K562 (cell line): ENCODE data around the gene ARMC7. TPM values are rescaled to one million over a fixed set of nuclear protein-coding genes. Genes with fewer than 3 reads are reported as not detected.
A peak's percentile ranks its signal among the peaks of the same experiment; 100 is the strongest.

Experiments
- ATAC-seq: fragments of 200-7000 bp; cut with Tn5 transposase; 3 replicates; pipeline ENCODE4 v1.9.1; 2020; ENCODE audit warnings: moderate library complexity
- BruUV-seq: library from RNA; stranded (reverse); fragments of 400-500 nt; replicated peaks from 2 replicates; lab custom pipeline; 2021; lab: Mats Ljungman, UMichigan
- CTCF ChIA-PET: fragments of 300-600 bp; formaldehyde crosslinking; extraction: SDS; loops from one replicate; lab custom pipeline; 2021; ENCODE audit warnings: low intra/inter-chr PET ratio; lab: Yijun Ruan, JAX
- POLR2A ChIA-PET: fragments of 300-600, 350-650 bp; sonication (Branson Sonifier 250); formaldehyde crosslinking; extraction: SDS; loops from one replicate; lab custom pipeline; 2021; ENCODE audit warnings: antibody characterized with exemption, inconsistent platforms; lab: Yijun Ruan, JAX
- DNase-seq, 4 experiments: peaks; one replicate each; pipeline versions ENCODE4 v3.0.0 to v3.0.0-alpha.2; 2011 to 2018; ENCODE audit warnings: low spot score in 3 of 4, mixed read lengths in 3 of 4; ENCODE audit errors: extremely low read depth in 1 of 4
- FAIRE-seq: peaks from 2 replicates; lab custom pipeline; 2011; peaks lifted over from hg19 to GRCh38; lab: Jason Lieb, UNC
- H2AFZ ChIP-seq: 2 replicates; pipeline ENCODE4 v1.6.0; 2011; ENCODE audit warnings: low read depth, low read length, control low read depth, inconsistent platforms
- H3K27ac ChIP-seq: fragments of 200-600 bp; 3 replicates; pipeline ENCODE4 v1.8.0; 2011; ENCODE audit warnings: low read depth, mild to moderate bottlenecking, control low read depth, inconsistent platforms, low read length, moderate library complexity, mixed read lengths; ENCODE audit errors: extremely low read depth
- H3K27me3 ChIP-seq, 2 experiments: fragments of 300-600 bp in 1 of 2; 2 replicates in 1 of 2; 3 replicates in 1 of 2; pipeline versions ENCODE4 v1.6.0 to v1.8.0; 2011; ENCODE audit warnings: inconsistent platforms in 2 of 2, low read length in 2 of 2, mild to moderate bottlenecking in 1 of 2, mixed read lengths in 1 of 2, moderate library complexity in 1 of 2; ENCODE audit not compliant: control insufficient read depth in 2 of 2, insufficient read depth in 2 of 2
- H3K36me3 ChIP-seq: fragments of 300-600 bp; 3 replicates; pipeline ENCODE4 v1.8.0; 2011; ENCODE audit warnings: mild to moderate bottlenecking, low read length, inconsistent platforms; ENCODE audit not compliant: control insufficient read depth, insufficient read depth
- H3K4me1 ChIP-seq, 2 experiments: fragments of 200-600 bp in 1 of 2; replicated peaks in 1 of 2; 2 replicates in 1 of 2; 3 replicates in 1 of 2; pipeline versions ENCODE4 v1.5.1 to v1.8.0; 2011; ENCODE audit warnings: inconsistent platforms in 2 of 2, low read length in 2 of 2, mild to moderate bottlenecking in 1 of 2, mixed read lengths in 1 of 2, moderate library complexity in 1 of 2; ENCODE audit not compliant: control insufficient read depth in 2 of 2, insufficient read depth in 2 of 2
- H3K4me2 ChIP-seq: 2 replicates; pipeline ENCODE4 v1.6.1; 2011; ENCODE audit warnings: low read length, control low read depth, inconsistent platforms, mixed read lengths; ENCODE audit not compliant: insufficient read depth
- H3K4me3 ChIP-seq: fragments of 200-600 bp; sonication (generic), shearing (Covaris generic); 2 replicates; pipeline ENCODE4 v1.5.1; 2016; ENCODE audit warnings: control low read depth, inconsistent platforms
- H3K79me2 ChIP-seq: fragments of 200-600 bp; 3 replicates; pipeline ENCODE4 v1.8.0; 2011; ENCODE audit warnings: low read length, inconsistent platforms; ENCODE audit not compliant: control insufficient read depth, insufficient read depth
- H3K9ac ChIP-seq, 2 experiments: 2 replicates each; pipeline versions ENCODE4 v1.6.0 to v1.6.1; 2011; ENCODE audit warnings: low read depth in 2 of 2, low read length in 2 of 2, control low read depth in 1 of 2, inconsistent platforms in 1 of 2, mild to moderate bottlenecking in 1 of 2, mixed read lengths in 1 of 2; ENCODE audit not compliant: insufficient read depth in 1 of 2
- H3K9me1 ChIP-seq: one replicate; pipeline ENCODE4 v1.6.0; 2011; ENCODE audit warnings: inconsistent platforms, mild to moderate bottlenecking, low read length, moderate library complexity; ENCODE audit not compliant: control insufficient read depth, insufficient read depth
- H3K9me3 ChIP-seq: replicated peaks from 2 replicates; pipeline ENCODE4 v1.5.1; 2011; ENCODE audit warnings: low read depth, low read length, inconsistent platforms; ENCODE audit not compliant: control insufficient read depth, insufficient read depth
- H4K20me1 ChIP-seq: replicated peaks from 2 replicates; pipeline ENCODE4 v1.6.1; 2011; ENCODE audit warnings: low read length, inconsistent platforms, mixed read lengths; ENCODE audit not compliant: control insufficient read depth, insufficient read depth
- GABPA ChIP-seq: fragments of 200-800 bp; sonication (Bioruptor generic); conservative IDR thresholded peaks from 2 replicates; pipeline ENCODE4 v1.6.1; 2016; ENCODE audit warnings: low read depth, missing genetic modification characterization, missing compliant biosample characterization
- NFYB ChIP-seq: IDR thresholded peaks from 2 replicates; pipeline ENCODE4 v1.6.1; 2011; ENCODE audit warnings: mild to moderate bottlenecking, moderate library complexity; ENCODE audit not compliant: insufficient read length; ENCODE audit errors: extremely low read depth
- NR2C2 ChIP-seq, 2 experiments: fragments of 200-800 bp in 1 of 2; sonication (Bioruptor generic) in 1 of 2; sonication (generic) in 1 of 2; formaldehyde crosslinking in 1 of 2; IDR thresholded peaks; 2 replicates each; pipeline versions ENCODE4 v1.6.1 to v1.8.0; 2016 to 2022; ENCODE audit warnings: mild to moderate bottlenecking in 1 of 2, missing compliant biosample characterization in 1 of 2, missing genetic modification characterization in 1 of 2, missing genetic modification reagents in 1 of 2
- ZNF121 ChIP-seq: sonication (generic); formaldehyde crosslinking; conservative IDR thresholded peaks from 2 replicates; pipeline ENCODE4 v1.8.0; 2022; ENCODE audit warnings: missing genetic modification reagents
- WGBS: fragments of 100-300 bp; shearing (Covaris generic); methylation state at CpG from one replicate; pipeline ENCODE4 v1.1.6; 2016; ENCODE audit warnings: low coverage, mixed read lengths; ENCODE audit not compliant: insufficient coverage; ENCODE audit errors: missing lambda C conversion rate; 5-methylcytosine and 5-hydroxymethylcytosine counted together
- in situ Hi-C: fragments of 300-500 bp; cut with MboI; formaldehyde crosslinking; loops from 4 replicates; pipeline ENCODE4 v1.15.0; 2018; ENCODE audit warnings: inconsistent platforms, mixed read lengths
- intact Hi-C: fragments of 100-400 bp; cut with micrococcal nuclease; formaldehyde crosslinking; loops from 2 replicates; pipeline ENCODE4 v1.14.2; 2022
- polyA plus RNA-seq, 8 experiments: library from polyadenylated mRNA; depleted of rRNA in 4 of 8; stranded (reverse) in 5 of 8; unstranded in 3 of 8; fragments of >200 nt; fragmentation: Nextera tagmentation in 2 of 8; fragmentation: Illumina TruSeq in 1 of 8; extraction: Ambion mirVana in 2 of 8; extraction: Trizol in 1 of 8; gene quantifications; 2 replicates each; pipeline versions ENCODE4 v1.2.1 to v1.2.3, GENCODE V29; 2011 to 2014; ENCODE audit warnings: inconsistent platforms in 1 of 8, missing spikeins in 1 of 8
- total RNA-seq, 7 experiments: library from RNA; depleted of rRNA in 6 of 7; stranded (reverse); fragments of >200 nt in 6 of 7; fragmentation: Illumina TruSeq in 2 of 7; extraction: Trizol in 2 of 7; gene quantifications; 2 replicates each; pipeline versions ENCODE4 v1.2.1 to v1.2.3, GENCODE V29; 2011 to 2021; ENCODE audit warnings: low replicate concordance in 1 of 7
- TF ChIP-seq, protein P1 (sequence below): fragments of 450-650 bp; conservative IDR thresholded peaks from 2 replicates; pipeline ENCODE4 v1.6.1; 2016; ENCODE audit warnings: missing genetic modification characterization, low read depth, mild to moderate bottlenecking, control low read depth, missing compliant biosample characterization
- TF ChIP-seq, protein P2 (sequence below): sonication (generic); formaldehyde crosslinking; IDR thresholded peaks from 2 replicates; pipeline ENCODE4 v1.8.0; 2022; ENCODE audit warnings: mild to moderate bottlenecking, missing genetic modification reagents
- TF ChIP-seq, protein P3 (sequence below): sonication (generic); formaldehyde crosslinking; IDR thresholded peaks from 2 replicates; pipeline ENCODE4 v1.5.0; 2020; ENCODE audit warnings: missing genetic modification reagents

Gene ARMC7
- total and polyA plus RNA-seq, 9 of the 15 experiments (the other 6 are each of a cell fraction or from before 2014, with no cell fraction given), result 1.4 to 15.2 (median 5.9) TPM

DNA sequence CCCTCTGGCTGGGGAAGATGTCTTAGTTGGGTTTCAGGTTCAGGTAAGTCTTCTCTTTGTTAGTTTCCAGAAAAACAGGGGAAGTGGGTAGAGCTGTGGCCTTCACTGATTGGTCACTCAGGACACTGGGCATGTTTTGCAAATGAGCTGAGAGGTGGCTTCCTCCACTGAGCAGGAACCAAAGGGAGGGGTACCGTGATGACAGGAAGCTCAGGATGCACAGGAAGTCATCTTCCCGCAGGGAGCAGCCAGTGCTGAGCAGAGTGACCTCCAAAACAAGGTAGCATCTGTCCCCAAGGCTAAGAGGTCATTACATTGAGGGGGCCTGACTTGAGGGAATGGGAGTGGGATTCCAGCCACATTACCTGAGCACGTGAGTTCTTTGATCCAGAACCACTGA, 16.2 kb downstream of the ARMC7 start (continued):
- TF ChIP-seq GABPA (tag) (0 out of 2 replicates have a peak, but pooled peaks have one; percentile 20), NR2C2 (CRISPR knock-in tag; IDR thresholded peaks at IDR 0.05) (peak; percentile 34; the same call in 1 of the 2 replicates), NR2C2 (tag; IDR thresholded peaks at IDR 0.05) (no peak), NFYB (no peak), ZNF121 (no peak)
- TF ChIP-seq, protein P1, sequence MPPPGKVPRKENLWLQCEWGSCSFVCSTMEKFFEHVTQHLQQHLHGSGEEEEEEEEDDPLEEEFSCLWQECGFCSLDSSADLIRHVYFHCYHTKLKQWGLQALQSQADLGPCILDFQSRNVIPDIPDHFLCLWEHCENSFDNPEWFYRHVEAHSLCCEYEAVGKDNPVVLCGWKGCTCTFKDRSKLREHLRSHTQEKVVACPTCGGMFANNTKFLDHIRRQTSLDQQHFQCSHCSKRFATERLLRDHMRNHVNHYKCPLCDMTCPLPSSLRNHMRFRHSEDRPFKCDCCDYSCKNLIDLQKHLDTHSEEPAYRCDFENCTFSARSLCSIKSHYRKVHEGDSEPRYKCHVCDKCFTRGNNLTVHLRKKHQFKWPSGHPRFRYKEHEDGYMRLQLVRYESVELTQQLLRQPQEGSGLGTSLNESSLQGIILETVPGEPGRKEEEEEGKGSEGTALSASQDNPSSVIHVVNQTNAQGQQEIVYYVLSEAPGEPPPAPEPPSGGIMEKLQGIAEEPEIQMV (tag), result no peak
- TF ChIP-seq, protein P2, sequence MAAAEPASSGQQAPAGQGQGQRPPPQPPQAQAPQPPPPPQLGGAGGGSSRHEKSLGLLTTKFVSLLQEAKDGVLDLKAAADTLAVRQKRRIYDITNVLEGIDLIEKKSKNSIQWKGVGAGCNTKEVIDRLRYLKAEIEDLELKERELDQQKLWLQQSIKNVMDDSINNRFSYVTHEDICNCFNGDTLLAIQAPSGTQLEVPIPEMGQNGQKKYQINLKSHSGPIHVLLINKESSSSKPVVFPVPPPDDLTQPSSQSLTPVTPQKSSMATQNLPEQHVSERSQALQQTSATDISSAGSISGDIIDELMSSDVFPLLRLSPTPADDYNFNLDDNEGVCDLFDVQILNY (CRISPR knock-in tag), result 0 out of 2 replicates have a peak, but pooled peaks have one; percentile 62
- TF ChIP-seq, all 486 proteins: peak for 4

DNA sequence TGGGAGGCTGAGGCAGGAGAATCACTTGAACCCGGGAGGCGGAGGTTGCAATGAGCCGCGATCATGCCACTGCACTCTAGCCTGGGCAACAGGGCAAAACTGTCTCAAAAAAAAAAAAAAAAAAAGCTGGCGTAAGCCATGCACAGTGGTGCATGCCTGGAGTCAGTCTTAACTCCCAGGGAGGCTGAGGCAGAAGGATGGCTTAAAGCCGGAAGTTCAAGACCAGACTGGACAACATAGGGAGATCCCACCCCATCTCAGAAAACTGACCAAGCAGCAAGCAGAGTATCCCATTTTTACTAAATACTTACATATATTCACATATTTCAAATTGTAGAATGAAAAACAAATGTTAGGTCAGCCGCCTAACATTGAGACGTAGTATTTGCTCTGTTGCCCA, 17.2 kb downstream of the ARMC7 start:
- Histone ChIP-seq H3K36me3 (peaks cover 25% of the 10 kb centered on the region; the same call in 2 of the 3 replicates), H3K4me3 (no peak overlapping the region), H3K4me1 (peaks cover 27 to 47% of the 10 kb centered on the region in 2 experiments), H3K9me3 (no peaks in the 10 kb centered on the region), H3K27me3 (no peaks in the 10 kb centered on the region), H2AFZ (no peak overlapping the region), H3K9me1 (no peaks in the 10 kb centered on the region), H3K79me2 (peaks cover 46% of the 10 kb centered on the region), H4K20me1 (peaks cover 6% of the 10 kb centered on the region; the same call in 1 of the 2 replicates), H3K9ac (no peak overlapping the region), H3K4me2 (no peak overlapping the region), H3K27ac (no peak overlapping the region)
- ATAC-seq (no peak), DNase-seq (no peak), FAIRE-seq (no peak)
- in situ Hi-C loops (no loop called here), intact Hi-C loops (no loop called here)
- CTCF ChIA-PET, result no interaction called here
- BruUV-seq, result no TSS peak
- 97% methylated on average over 6 of the region's 8 CpGs for WGBS
- TF ChIP-seq ZNF121, result peak; percentile 76
- TF ChIP-seq, protein P3, sequence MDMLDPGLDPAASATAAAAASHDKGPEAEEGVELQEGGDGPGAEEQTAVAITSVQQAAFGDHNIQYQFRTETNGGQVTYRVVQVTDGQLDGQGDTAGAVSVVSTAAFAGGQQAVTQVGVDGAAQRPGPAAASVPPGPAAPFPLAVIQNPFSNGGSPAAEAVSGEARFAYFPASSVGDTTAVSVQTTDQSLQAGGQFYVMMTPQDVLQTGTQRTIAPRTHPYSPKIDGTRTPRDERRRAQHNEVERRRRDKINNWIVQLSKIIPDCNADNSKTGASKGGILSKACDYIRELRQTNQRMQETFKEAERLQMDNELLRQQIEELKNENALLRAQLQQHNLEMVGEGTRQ, result no peak
- POLR2A ChIA-PET, result interaction anchor here (0.6 to 7.6 kb wide), 8 partner anchors 10 to 361 kb away, joined by 3 to 58 read pairs (median 4); partner anchors contain the start of genes ARMC7 and JPT1
